K562 (cell line): ENCODE measurements around the gene PSMB10. TPM values are rescaled to one million over a fixed set of nuclear protein-coding genes. Genes with fewer than 3 reads are reported as not detected.

Experiments used
- ARID3A ChIP-seq: IDR thresholded peaks from 2 replicates; pipeline ENCODE4 v1.6.1; 2012; ENCODE audit warnings: low read depth, low read length, improper control_type of control experiment, borderline replicate concordance
- ARID4B ChIP-seq: sonication (generic); formaldehyde crosslinking; IDR thresholded peaks from 2 replicates; pipeline ENCODE4 v1.8.0; 2022; ENCODE audit warnings: mild to moderate bottlenecking, missing genetic modification reagents
- ATF2 ChIP-seq: sonication (generic); formaldehyde crosslinking; IDR thresholded peaks from 2 replicates; pipeline ENCODE4 v1.8.1; 2022; ENCODE audit warnings: missing genetic modification reagents
- ATF3 ChIP-seq, 2 experiments: fragments of 450-650 bp in 1 of 2; sonication (generic) in 1 of 2; formaldehyde crosslinking in 1 of 2; IDR thresholded peaks in 1 of 2; conservative IDR thresholded peaks in 1 of 2; 2 replicates each; pipeline versions ENCODE4 v1.6.1 to v1.8.1; 2016 to 2023; ENCODE audit warnings: mild to moderate bottlenecking in 2 of 2, moderate library complexity in 2 of 2, inconsistent platforms in 1 of 2, missing genetic modification reagents in 1 of 2
- DPF2 ChIP-seq: fragments of 450-650 bp; IDR thresholded peaks from 2 replicates; pipeline ENCODE4 v1.6.1; 2016
- ESRRB ChIP-seq: fragments of 250-450 bp; sonication (Bioruptor Pico); IDR thresholded peaks from 2 replicates; pipeline ENCODE4 v1.5.0; 2020; ENCODE audit warnings: mild to moderate bottlenecking, moderate library complexity, borderline replicate concordance
- LARP7 ChIP-seq: fragments of 450-650 bp; IDR thresholded peaks from 2 replicates; pipeline ENCODE4 v1.6.1; 2016
- MAZ ChIP-seq, 2 experiments: fragments of 450-650 bp in 1 of 2; sonication (generic) in 1 of 2; formaldehyde crosslinking; IDR thresholded peaks in 1 of 2; conservative IDR thresholded peaks in 1 of 2; 2 replicates each; pipeline versions ENCODE4 v1.4.0 to v1.5.0; 2020; ENCODE audit warnings: mild to moderate bottlenecking in 1 of 2, missing genetic modification reagents in 1 of 2
- MIER1 ChIP-seq: fragments of 450-650 bp; IDR thresholded peaks from 2 replicates; pipeline ENCODE4 v1.6.1; 2016; ENCODE audit warnings: antibody characterized with exemption, mild to moderate bottlenecking, low read depth
- NFIC ChIP-seq: fragments of 450-650 bp; IDR thresholded peaks from 2 replicates; pipeline ENCODE4 v1.6.1; 2017; ENCODE audit warnings: mild to moderate bottlenecking, inconsistent platforms
- NFYB ChIP-seq: IDR thresholded peaks from 2 replicates; pipeline ENCODE4 v1.6.1; 2011; ENCODE audit warnings: mild to moderate bottlenecking, moderate library complexity; ENCODE audit not compliant: insufficient read length; ENCODE audit errors: extremely low read depth
- RCOR1 ChIP-seq, 2 experiments: IDR thresholded peaks; 2 replicates each; pipeline ENCODE4 v1.6.1; 2012; ENCODE audit warnings: low read depth in 2 of 2, low read length in 2 of 2, borderline replicate concordance in 1 of 2, improper control_type of control experiment in 1 of 2
- THRB ChIP-seq: fragments of 450-650 bp; formaldehyde crosslinking; conservative IDR thresholded peaks from 2 replicates; pipeline ENCODE4 v1.4.0; 2022; ENCODE audit warnings: mild to moderate bottlenecking, missing genetic modification characterization
- ZNF436 ChIP-seq: fragments of 250-450, 450-650 bp; sonication (Bioruptor Pico); formaldehyde crosslinking; IDR thresholded peaks from 2 replicates; pipeline ENCODE4 v1.7.0; 2020; ENCODE audit warnings: mild to moderate bottlenecking
- ZNF512 ChIP-seq: IDR thresholded peaks from 2 replicates; pipeline ENCODE4 v1.6.1; 2016; ENCODE audit warnings: missing genetic modification characterization, missing compliant biosample characterization
- ZNF561 ChIP-seq: fragments of 450-650 bp; formaldehyde crosslinking; conservative IDR thresholded peaks from 2 replicates; pipeline ENCODE4 v1.4.0; 2020; ENCODE audit warnings: mild to moderate bottlenecking, moderate library complexity
- ZNF583 ChIP-seq: fragments of 250-450 bp; sonication (Bioruptor Pico); IDR thresholded peaks from 2 replicates; pipeline ENCODE4 v1.4.0; 2020
- polyA plus RNA-seq, 8 experiments: library from polyadenylated mRNA; depleted of rRNA in 4 of 8; stranded (reverse) in 5 of 8; unstranded in 3 of 8; fragments of >200 nt; fragmentation: Nextera tagmentation in 2 of 8; fragmentation: Illumina TruSeq in 1 of 8; extraction: Ambion mirVana in 2 of 8; extraction: Trizol in 1 of 8; gene quantifications; 2 replicates each; pipeline versions ENCODE4 v1.2.1 to v1.2.3, GENCODE V29; 2011 to 2014; ENCODE audit warnings: inconsistent platforms in 1 of 8, missing spikeins in 1 of 8
- total RNA-seq, 7 experiments: library from RNA; depleted of rRNA in 6 of 7; stranded (reverse); fragments of >200 nt in 6 of 7; fragmentation: Illumina TruSeq in 2 of 7; extraction: Trizol in 2 of 7; gene quantifications; 2 replicates each; pipeline versions ENCODE4 v1.2.1 to v1.2.3, GENCODE V29; 2011 to 2021; ENCODE audit warnings: low replicate concordance in 1 of 7

Gene PSMB10
- total and polyA plus RNA-seq, 9 of the 15 experiments (the other 6 are each of a cell fraction or from before 2014, with no cell fraction given) = 11.7 to 105 (median 51.0) TPM

- TF ChIP-seq ATF3 (IDR thresholded peaks at IDR 0.05) (no peak), ATF3 (CRISPR knock-in tag; conservative IDR thresholded peaks at IDR 0.05) (no peak), ESRRB (CRISPR knock-in tag) (no peak), ZNF583 (CRISPR knock-in tag) (no peak), ATF2 (CRISPR knock-in tag) (no peak), NFIC (peak; percentile 69), MAZ (CRISPR knock-in tag; conservative IDR thresholded peaks at IDR 0.05 in 1 of 2, IDR thresholded peaks at IDR 0.05 in 1 of 2) (no peak), DPF2 (no peak), ZNF436 (CRISPR knock-in tag) (no peak), LARP7 (no peak), THRB (CRISPR knock-in tag) (no peak), ZNF512 (tag) (no peak), ARID4B (CRISPR knock-in tag) (no peak), ZNF561 (CRISPR knock-in tag) (no peak), MIER1 (no peak), NFYB (peak; percentile 39), RCOR1 (IDR thresholded peaks at IDR 0.05; ENCODE audit: borderline replicate concordance in 1 of 2, low read depth in 2 of 2, low read length in 2 of 2) (0 out of 4 replicates have a peak, but pooled peaks of 1 of the 2 experiments have one; percentile 27), ARID3A (no peak)
These were observed 52.0 kb downstream of the PSMB10 start, which contains the start of gene NRN1L (continued) for GRCh38 chr16:67884684-67885083.
